HepG2 (cell line): Measurements from ENCODE around the gene VSNL1. TPM values are rescaled to one million over a fixed set of nuclear protein-coding genes. Genes with fewer than 3 reads are reported as not detected.
A peak's percentile ranks its signal among the peaks of the same experiment; 100 is the strongest.

Source experiments
- AGO2 ChIP-seq: fragments of 200-400 bp; formaldehyde crosslinking; optimal IDR thresholded peaks from 2 replicates; pipeline ENCODE3; 2017; ENCODE audit warnings: mild to moderate bottlenecking, low read depth, low read length, moderate library complexity
- ARHGAP35 ChIP-seq: sonication (generic); formaldehyde crosslinking; IDR thresholded peaks from 2 replicates; pipeline ENCODE4 v1.9.0; 2022; ENCODE audit warnings: mild to moderate bottlenecking, inconsistent platforms, moderate library complexity, missing genetic modification reagents, borderline replicate concordance
- EED ChIP-seq: sonication (generic); formaldehyde crosslinking; IDR thresholded peaks from 2 replicates; pipeline ENCODE4 v1.5.0; 2020; ENCODE audit warnings: mild to moderate bottlenecking, missing genetic modification reagents
- HES4 ChIP-seq: sonication (generic); formaldehyde crosslinking; IDR thresholded peaks from 2 replicates; pipeline ENCODE4 v1.9.0; 2021; ENCODE audit warnings: mild to moderate bottlenecking, missing genetic modification reagents, borderline replicate concordance
- MIXL1 ChIP-seq: IDR thresholded peaks from 2 replicates; pipeline ENCODE4 v1.6.1; 2016
- TCF7L2 ChIP-seq: IDR thresholded peaks from 2 replicates; pipeline ENCODE4 v1.6.1; 2011; ENCODE audit warnings: mild to moderate bottlenecking, low read depth, low read length, moderate library complexity
- TERF1 ChIP-seq: sonication (generic); formaldehyde crosslinking; IDR thresholded peaks from 2 replicates; pipeline ENCODE4 v1.8.0; 2022; ENCODE audit warnings: mild to moderate bottlenecking, missing genetic modification reagents, moderate library complexity
- ZNF296 ChIP-seq: sonication (generic); formaldehyde crosslinking; conservative IDR thresholded peaks from 2 replicates; pipeline ENCODE4 v1.5.0; 2020; ENCODE audit warnings: mild to moderate bottlenecking, missing genetic modification reagents
- ZNF468 ChIP-seq: sonication (generic); formaldehyde crosslinking; IDR thresholded peaks from 2 replicates; pipeline ENCODE4 v1.8.0; 2022; ENCODE audit warnings: mild to moderate bottlenecking, moderate library complexity, missing genetic modification reagents
- ZNF644 ChIP-seq: IDR thresholded peaks from 2 replicates; pipeline ENCODE4 v1.6.1; 2016; ENCODE audit warnings: low read depth
- polyA plus RNA-seq, 8 experiments: library from polyadenylated mRNA; depleted of rRNA in 3 of 8; stranded (reverse) in 7 of 8; unstranded in 1 of 8; fragments of >200 nt; fragmentation: Illumina TruSeq in 4 of 8; extraction: Trizol in 4 of 8; gene quantifications; 2 replicates each; pipeline versions ENCODE4 v1.2.1 to v1.2.3, GENCODE V29; 2011 to 2016; ENCODE audit warnings: low read depth in 4 of 8, missing spikeins in 1 of 8, mixed read lengths in 1 of 8; ENCODE audit not compliant: insufficient read depth in 1 of 8
- total RNA-seq, 5 experiments: library from RNA; depleted of rRNA; stranded (reverse); fragments of >200 nt; fragmentation: Illumina TruSeq; extraction: Trizol; gene quantifications; 2 replicates each; pipeline ENCODE4 v1.2.3, GENCODE V29; 2016; ENCODE audit warnings: low read depth in 1 of 5
- TF ChIP-seq, protein P1 (sequence below): sonication (generic); formaldehyde crosslinking; IDR thresholded peaks from 2 replicates; pipeline ENCODE4 v1.4.0; 2020; ENCODE audit warnings: mild to moderate bottlenecking, missing genetic modification reagents
- TF ChIP-seq, protein P2 (sequence below): sonication (generic); formaldehyde crosslinking; IDR thresholded peaks from 2 replicates; pipeline ENCODE4 v1.4.0; 2020; ENCODE audit warnings: missing genetic modification reagents, low read depth, mild to moderate bottlenecking, borderline replicate concordance
- TF ChIP-seq, protein P3 (sequence below): sonication (generic); formaldehyde crosslinking; IDR thresholded peaks from 2 replicates; pipeline ENCODE4 v1.4.0; 2020; ENCODE audit warnings: missing genetic modification reagents, borderline replicate concordance
- TF ChIP-seq, protein P4 (sequence below): sonication (generic); formaldehyde crosslinking; IDR thresholded peaks from 2 replicates; pipeline ENCODE4 v1.4.0; 2020; ENCODE audit warnings: mild to moderate bottlenecking, missing genetic modification reagents
- TF ChIP-seq, protein P5 (sequence below): sonication (generic); formaldehyde crosslinking; IDR thresholded peaks from 2 replicates; pipeline ENCODE4 v1.4.0; 2020; ENCODE audit warnings: low read depth, mild to moderate bottlenecking, missing genetic modification reagents

VSNL1 gene
- total and polyA plus RNA-seq, 2 of the 13 experiments (the other 11 are each of a cell fraction or from before 2014, with no cell fraction given): 63.2 to 95.9 TPM

DNA sequence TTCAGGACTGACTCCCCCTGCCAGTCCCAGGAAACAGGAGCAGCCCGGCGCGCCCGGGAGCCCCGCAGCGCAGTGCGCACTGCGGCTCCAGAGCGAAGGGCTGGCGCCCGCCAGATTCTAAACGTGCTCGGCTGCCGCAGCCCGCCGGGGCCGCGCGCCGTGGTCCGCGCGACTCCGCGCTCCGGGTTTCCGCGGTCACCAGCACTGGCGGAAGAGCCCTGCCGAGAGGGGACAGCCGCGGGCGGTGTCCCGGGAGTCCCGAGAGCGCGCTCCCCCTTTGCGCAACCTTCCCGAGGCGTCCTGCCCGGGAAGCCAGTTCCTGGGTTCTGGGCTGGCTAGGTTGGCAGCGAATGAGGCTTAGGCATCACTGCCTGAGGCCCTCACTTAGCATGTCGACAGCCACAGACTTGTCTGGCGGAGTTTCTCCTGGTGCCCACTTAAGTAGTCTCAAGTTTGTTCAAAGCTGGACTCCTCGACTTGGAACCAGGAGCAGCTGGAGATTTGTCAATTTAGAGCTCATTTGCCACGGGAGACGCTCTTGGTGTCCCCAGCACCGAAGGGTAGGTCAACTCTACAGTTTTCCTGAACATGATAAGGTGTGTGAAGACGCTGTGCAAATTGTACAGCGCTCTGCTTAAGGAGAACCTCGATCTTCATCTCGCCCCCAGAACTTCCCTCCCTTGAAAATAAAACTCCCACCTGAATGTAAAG is 1.5 kb upstream of the VSNL1 start (continued):
- TF ChIP-seq TERF1 (CRISPR knock-in tag) (peak; percentile 63; the same call in 1 of the 2 replicates), AGO2 (peak; percentile 97), ZNF644 (CRISPR knock-in tag) (peak; percentile 33; the same call in 1 of the 2 replicates), EED (CRISPR knock-in tag) (no peak; the same call in 1 of the 2 replicates), MIXL1 (CRISPR knock-in tag) (peak; percentile 57; the same call in 1 of the 2 replicates), HES4 (CRISPR knock-in tag) (peak; percentile 68; the same call in 1 of the 2 replicates), ARHGAP35 (peak; percentile 57; the same call in 1 of the 2 replicates), ZNF468 (no peak), TCF7L2 (no peak), ZNF296 (no peak; the same call in none of the 2 replicates)
- TF ChIP-seq, protein P1, sequence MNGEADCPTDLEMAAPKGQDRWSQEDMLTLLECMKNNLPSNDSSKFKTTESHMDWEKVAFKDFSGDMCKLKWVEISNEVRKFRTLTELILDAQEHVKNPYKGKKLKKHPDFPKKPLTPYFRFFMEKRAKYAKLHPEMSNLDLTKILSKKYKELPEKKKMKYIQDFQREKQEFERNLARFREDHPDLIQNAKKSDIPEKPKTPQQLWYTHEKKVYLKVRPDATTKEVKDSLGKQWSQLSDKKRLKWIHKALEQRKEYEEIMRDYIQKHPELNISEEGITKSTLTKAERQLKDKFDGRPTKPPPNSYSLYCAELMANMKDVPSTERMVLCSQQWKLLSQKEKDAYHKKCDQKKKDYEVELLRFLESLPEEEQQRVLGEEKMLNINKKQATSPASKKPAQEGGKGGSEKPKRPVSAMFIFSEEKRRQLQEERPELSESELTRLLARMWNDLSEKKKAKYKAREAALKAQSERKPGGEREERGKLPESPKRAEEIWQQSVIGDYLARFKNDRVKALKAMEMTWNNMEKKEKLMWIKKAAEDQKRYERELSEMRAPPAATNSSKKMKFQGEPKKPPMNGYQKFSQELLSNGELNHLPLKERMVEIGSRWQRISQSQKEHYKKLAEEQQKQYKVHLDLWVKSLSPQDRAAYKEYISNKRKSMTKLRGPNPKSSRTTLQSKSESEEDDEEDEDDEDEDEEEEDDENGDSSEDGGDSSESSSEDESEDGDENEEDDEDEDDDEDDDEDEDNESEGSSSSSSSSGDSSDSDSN (CRISPR knock-in tag): peak; percentile 98
- TF ChIP-seq, protein P2, sequence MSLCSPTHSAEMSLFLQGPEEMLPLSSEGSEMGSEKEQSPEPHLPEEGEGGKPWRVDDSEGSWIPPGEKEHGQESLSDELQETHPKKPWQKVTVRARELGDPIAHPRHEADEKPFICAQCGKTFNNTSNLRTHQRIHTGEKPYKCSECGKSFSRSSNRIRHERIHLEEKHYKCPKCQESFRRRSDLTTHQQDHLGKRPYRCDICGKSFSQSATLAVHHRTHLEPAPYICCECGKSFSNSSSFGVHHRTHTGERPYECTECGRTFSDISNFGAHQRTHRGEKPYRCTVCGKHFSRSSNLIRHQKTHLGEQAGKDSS (CRISPR knock-in tag): peak; percentile 98
- TF ChIP-seq, protein P3, sequence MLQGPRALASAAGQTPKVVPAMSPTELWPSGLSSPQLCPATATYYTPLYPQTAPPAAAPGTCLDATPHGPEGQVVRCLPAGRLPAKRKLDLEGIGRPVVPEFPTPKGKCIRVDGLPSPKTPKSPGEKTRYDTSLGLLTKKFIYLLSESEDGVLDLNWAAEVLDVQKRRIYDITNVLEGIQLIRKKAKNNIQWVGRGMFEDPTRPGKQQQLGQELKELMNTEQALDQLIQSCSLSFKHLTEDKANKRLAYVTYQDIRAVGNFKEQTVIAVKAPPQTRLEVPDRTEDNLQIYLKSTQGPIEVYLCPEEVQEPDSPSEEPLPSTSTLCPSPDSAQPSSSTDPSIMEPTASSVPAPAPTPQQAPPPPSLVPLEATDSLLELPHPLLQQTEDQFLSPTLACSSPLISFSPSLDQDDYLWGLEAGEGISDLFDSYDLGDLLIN (CRISPR knock-in tag): peak; percentile 98
- TF ChIP-seq, protein P4, sequence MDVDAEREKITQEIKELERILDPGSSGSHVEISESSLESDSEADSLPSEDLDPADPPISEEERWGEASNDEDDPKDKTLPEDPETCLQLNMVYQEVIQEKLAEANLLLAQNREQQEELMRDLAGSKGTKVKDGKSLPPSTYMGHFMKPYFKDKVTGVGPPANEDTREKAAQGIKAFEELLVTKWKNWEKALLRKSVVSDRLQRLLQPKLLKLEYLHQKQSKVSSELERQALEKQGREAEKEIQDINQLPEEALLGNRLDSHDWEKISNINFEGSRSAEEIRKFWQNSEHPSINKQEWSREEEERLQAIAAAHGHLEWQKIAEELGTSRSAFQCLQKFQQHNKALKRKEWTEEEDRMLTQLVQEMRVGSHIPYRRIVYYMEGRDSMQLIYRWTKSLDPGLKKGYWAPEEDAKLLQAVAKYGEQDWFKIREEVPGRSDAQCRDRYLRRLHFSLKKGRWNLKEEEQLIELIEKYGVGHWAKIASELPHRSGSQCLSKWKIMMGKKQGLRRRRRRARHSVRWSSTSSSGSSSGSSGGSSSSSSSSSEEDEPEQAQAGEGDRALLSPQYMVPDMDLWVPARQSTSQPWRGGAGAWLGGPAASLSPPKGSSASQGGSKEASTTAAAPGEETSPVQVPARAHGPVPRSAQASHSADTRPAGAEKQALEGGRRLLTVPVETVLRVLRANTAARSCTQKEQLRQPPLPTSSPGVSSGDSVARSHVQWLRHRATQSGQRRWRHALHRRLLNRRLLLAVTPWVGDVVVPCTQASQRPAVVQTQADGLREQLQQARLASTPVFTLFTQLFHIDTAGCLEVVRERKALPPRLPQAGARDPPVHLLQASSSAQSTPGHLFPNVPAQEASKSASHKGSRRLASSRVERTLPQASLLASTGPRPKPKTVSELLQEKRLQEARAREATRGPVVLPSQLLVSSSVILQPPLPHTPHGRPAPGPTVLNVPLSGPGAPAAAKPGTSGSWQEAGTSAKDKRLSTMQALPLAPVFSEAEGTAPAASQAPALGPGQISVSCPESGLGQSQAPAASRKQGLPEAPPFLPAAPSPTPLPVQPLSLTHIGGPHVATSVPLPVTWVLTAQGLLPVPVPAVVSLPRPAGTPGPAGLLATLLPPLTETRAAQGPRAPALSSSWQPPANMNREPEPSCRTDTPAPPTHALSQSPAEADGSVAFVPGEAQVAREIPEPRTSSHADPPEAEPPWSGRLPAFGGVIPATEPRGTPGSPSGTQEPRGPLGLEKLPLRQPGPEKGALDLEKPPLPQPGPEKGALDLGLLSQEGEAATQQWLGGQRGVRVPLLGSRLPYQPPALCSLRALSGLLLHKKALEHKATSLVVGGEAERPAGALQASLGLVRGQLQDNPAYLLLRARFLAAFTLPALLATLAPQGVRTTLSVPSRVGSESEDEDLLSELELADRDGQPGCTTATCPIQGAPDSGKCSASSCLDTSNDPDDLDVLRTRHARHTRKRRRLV (CRISPR knock-in tag): no peak
- TF ChIP-seq, protein P5, sequence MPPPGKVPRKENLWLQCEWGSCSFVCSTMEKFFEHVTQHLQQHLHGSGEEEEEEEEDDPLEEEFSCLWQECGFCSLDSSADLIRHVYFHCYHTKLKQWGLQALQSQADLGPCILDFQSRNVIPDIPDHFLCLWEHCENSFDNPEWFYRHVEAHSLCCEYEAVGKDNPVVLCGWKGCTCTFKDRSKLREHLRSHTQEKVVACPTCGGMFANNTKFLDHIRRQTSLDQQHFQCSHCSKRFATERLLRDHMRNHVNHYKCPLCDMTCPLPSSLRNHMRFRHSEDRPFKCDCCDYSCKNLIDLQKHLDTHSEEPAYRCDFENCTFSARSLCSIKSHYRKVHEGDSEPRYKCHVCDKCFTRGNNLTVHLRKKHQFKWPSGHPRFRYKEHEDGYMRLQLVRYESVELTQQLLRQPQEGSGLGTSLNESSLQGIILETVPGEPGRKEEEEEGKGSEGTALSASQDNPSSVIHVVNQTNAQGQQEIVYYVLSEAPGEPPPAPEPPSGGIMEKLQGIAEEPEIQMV: peak; percentile 87; the same call in 1 of the 2 replicates
